GM18868 (cell line): ENCODE data around the gene MMAA.
A peak's percentile ranks its signal among the peaks of the same experiment; 100 is the strongest.
"Not testable (repeated sequence)": the region's sequence is repeated elsewhere in the genome, so short reads cannot be mapped to it uniquely, and the experiment has no call there.

Experiments
- ATAC-seq: cut with Tn5 transposase; IDR thresholded peaks from one replicate; pipeline ENCODE4 v1.9.1; 2021; ENCODE audit warnings: mild to moderate bottlenecking, moderate library complexity; ENCODE audit not compliant: unreplicated experiment

The MMAA gene

GRCh38 chr4:145626623-145626982, 7.4 kb downstream of the MMAA start:
- no peak for ATAC-seq

- no peak for ATAC-seq
Measured at GRCh38 chr4:145635117-145635516, 15.9 kb downstream of the MMAA start.

- ATAC-seq: no peak
Measured at GRCh38 chr4:145635630-145636029, 16.4 kb downstream of the MMAA start.

GRCh38 chr4:145639186-145639698, 20.1 kb downstream of the MMAA start:
- ATAC-seq: no peak

- ATAC-seq: not testable (repeated sequence)
Measured at GRCh38 chr4:145640236-145640635, 21.1 kb downstream of the MMAA start.

- ATAC-seq: no peak
Measured at GRCh38 chr4:145643295-145643694, 24.1 kb downstream of the MMAA start.

GRCh38 chr4:145644699-145645098, 25.5 kb downstream of the MMAA start:
- no peak for ATAC-seq

- no peak for ATAC-seq
Measured at GRCh38 chr4:145656156-145656555, 37.0 kb downstream of the MMAA start.

- no peak for ATAC-seq
Measured at GRCh38 chr4:145660064-145660463, 40.9 kb downstream of the MMAA start.

- ATAC-seq: no peak
Measured at GRCh38 chr4:145663194-145663593, 44.0 kb downstream of the MMAA start.

GRCh38 chr4:145665773-145666172, 46.6 kb downstream of the MMAA start:
- ATAC-seq: no peak

- ATAC-seq: no peak
Measured at GRCh38 chr4:145670422-145670821, 51.2 kb downstream of the MMAA start.

GRCh38 chr4:145679520-145679919, 60.3 kb downstream of the MMAA start:
- ATAC-seq: peak; percentile 70

GRCh38 chr4:145679991-145680455, 60.8 kb downstream of the MMAA start, which contains the start of gene C4orf51:
C4orf51 (plus strand) TSS chr4:145680146; CDS start chr4:145680204, 58 bp downstream.
- no peak for ATAC-seq

GRCh38 chr4:145680902-145681301, 61.7 kb downstream of the MMAA start:
- no peak for ATAC-seq

- ATAC-seq: no peak
Measured at GRCh38 chr4:145681518-145681917, 62.3 kb downstream of the MMAA start.

GRCh38 chr4:145681956-145682355, 62.8 kb downstream of the MMAA start:
- ATAC-seq: no peak

- ATAC-seq: no peak
Measured at GRCh38 chr4:145686991-145687390, 67.8 kb downstream of the MMAA start.

GRCh38 chr4:145690610-145691009, 71.4 kb downstream of the MMAA start:
- ATAC-seq: no peak

GRCh38 chr4:145691416-145691815, 72.2 kb downstream of the MMAA start:
- ATAC-seq: not testable (repeated sequence)

- no peak for ATAC-seq
Measured at GRCh38 chr4:145694929-145695328, 75.7 kb downstream of the MMAA start.

GRCh38 chr4:145697332-145697731, 78.1 kb downstream of the MMAA start:
- ATAC-seq: peak; percentile 87

- ATAC-seq: no peak
Measured at GRCh38 chr4:145698507-145698906, 79.3 kb downstream of the MMAA start.
